Ovary (tissue), 3 donors: ENCODE results near the gene UNC5C.

Source experiments
- CTCF ChIP-seq, 3 donors: fragments of 450-650 bp in 2 of 3; fragments of 200-600 bp in 1 of 3; IDR thresholded peaks; one replicate each; pipeline versions ENCODE4 v1.5.1 to v1.8.0; 2016 to 2022; ENCODE audit warnings: antibody characterized with exemption in 3 of 3, mild to moderate bottlenecking in 1 of 3
- EP300 ChIP-seq: sonication (generic); formaldehyde crosslinking; IDR thresholded peaks from one replicate; pipeline ENCODE4 v1.6.1; 2017; ENCODE audit warnings: antibody characterized with exemption
- POLR2A ChIP-seq: fragments of 450-650 bp; IDR thresholded peaks from one replicate; pipeline ENCODE4 v1.6.1; 2017; ENCODE audit warnings: antibody characterized with exemption, mild to moderate bottlenecking, moderate library complexity
- donor health status: DM: no; HTN: no; CAD: no.

- TF ChIP-seq CTCF (IDR thresholded peaks at IDR 0.05) = no peak
- no peak for TF ChIP-seq POLR2A
- TF ChIP-seq EP300 = no peak
Measured at GRCh38 chr4:95537191-95537590, 11.6 kb downstream of the UNC5C start.
